ENCODE measurements around the gene DCBLD1. TPM values are rescaled to one million over a fixed set of nuclear protein-coding genes. Genes with fewer than 3 reads are reported as not detected.

The DCBLD1 gene
- total and polyA plus RNA-seq, 4 donors = 2.7 to 10.4 (median 4.4) TPM

- H3K36me3 ChIP-seq (ENCODE audit: control insufficient read depth in 4 of 4, insufficient read depth in 3 of 4, low read depth in 1 of 4, low read length in 3 of 4) = peaks cover 3 to 8% (median 5%) of the 10 kb centered on the region in 4 donors
- no peak overlapping the region for H3K9ac ChIP-seq (ENCODE audit: low read depth in 1 of 2, low read length in 2 of 2)
- no peak for DNase-seq (ENCODE audit: low spot score)
- WGBS = 95% methylated on average over 3 of the region's 3 CpGs
- H3K27me3 ChIP-seq (ENCODE audit: control insufficient read depth in 4 of 4, insufficient read depth in 4 of 4, low read length in 3 of 4) = no peaks in the 10 kb centered on the region
- TF ChIP-seq CTCF (IDR thresholded peaks at IDR 0.05; ENCODE audit: low read depth, low read length, missing input control) (no peak), RAD21 (IDR thresholded peaks at IDR 0.05) (no peak), FOXA2 (IDR thresholded peaks at IDR 0.05) (no peak), REST (IDR thresholded peaks at IDR 0.05) (no peak), HNF4A (conservative IDR thresholded peaks at IDR 0.05) (no peak), RXRA (IDR thresholded peaks at IDR 0.05) (no peak), NR2F2 (IDR thresholded peaks at IDR 0.05) (no peak), FOXA1 (IDR thresholded peaks at IDR 0.05) (no peak), HNF4G (IDR thresholded peaks at IDR 0.05) (no peak), EGR1 (IDR thresholded peaks at IDR 0.05; ENCODE audit: low read depth in 2 of 2) (no peak), SP1 (IDR thresholded peaks at IDR 0.05) (no peak), TAF1 (conservative IDR thresholded peaks at IDR 0.05) (no peak), ZBTB33 (IDR thresholded peaks at IDR 0.05) (no peak), MAX (IDR thresholded peaks at IDR 0.05) (no peak)
- H3K4me1 ChIP-seq (ENCODE audit: control insufficient read depth in 4 of 4, insufficient read depth in 4 of 4, low read length in 3 of 4) = peaks cover 0 to 6% (median 2%) of the 10 kb centered on the region in 4 donors
- no peak overlapping the region for H3K4me3 ChIP-seq (ENCODE audit: low read depth in 1 of 3, low read length in 3 of 3)
- H3K27ac ChIP-seq (ENCODE audit: low read depth in 1 of 2, low read length in 2 of 2) = no peak overlapping the region
- no peaks in the 10 kb centered on the region for H3K9me3 ChIP-seq (ENCODE audit: control insufficient read depth in 4 of 4, low read length in 3 of 4)
Observed at GRCh38 chr6:117592983-117593759, 110.7 kb downstream of the DCBLD1 start.

Measured in liver (tissue), 9 donors.